GM12873 (cell line): ENCODE results near the gene EDN1.

Experiments used
- TF ChIP-seq, protein P1 (sequence below): IDR thresholded peaks from 2 replicates; pipeline ENCODE4 v1.5.1; 2012; ENCODE audit warnings: low read depth, mild to moderate bottlenecking, moderate library complexity, low read length, control low read depth; ENCODE audit not compliant: insufficient read depth; ENCODE audit errors: missing control alignments

The EDN1 gene

DNA sequence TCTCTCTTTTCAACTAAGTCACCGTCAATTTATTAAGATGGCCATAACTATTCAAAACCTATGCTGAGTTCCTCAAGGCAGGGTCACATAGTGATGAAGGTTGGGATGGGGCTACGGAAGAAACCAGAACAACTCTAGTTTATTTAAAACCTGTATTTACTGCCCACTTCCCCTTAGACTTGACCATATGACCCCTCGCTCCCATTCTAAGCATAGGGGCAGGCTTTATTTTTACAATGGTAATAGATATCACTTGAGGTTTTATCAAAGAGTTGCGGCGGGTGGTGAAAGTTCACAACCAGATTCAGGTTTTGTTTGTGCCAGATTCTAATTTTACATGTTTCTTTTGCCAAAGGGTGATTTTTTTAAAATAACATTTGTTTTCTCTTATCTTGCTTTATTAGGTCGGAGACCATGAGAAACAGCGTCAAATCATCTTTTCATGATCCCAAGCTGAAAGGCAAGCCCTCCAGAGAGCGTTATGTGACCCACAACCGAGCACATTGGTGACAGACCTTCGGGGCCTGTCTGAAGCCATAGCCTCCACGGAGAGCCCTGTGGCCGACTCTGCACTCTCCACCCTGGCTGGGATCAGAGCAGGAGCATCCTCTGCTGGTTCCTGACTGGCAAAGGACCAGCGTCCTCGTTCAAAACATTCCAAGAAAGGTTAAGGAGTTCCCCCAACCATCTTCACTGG is 5.5 kb downstream of the EDN1 start:
- TF ChIP-seq, protein P1, sequence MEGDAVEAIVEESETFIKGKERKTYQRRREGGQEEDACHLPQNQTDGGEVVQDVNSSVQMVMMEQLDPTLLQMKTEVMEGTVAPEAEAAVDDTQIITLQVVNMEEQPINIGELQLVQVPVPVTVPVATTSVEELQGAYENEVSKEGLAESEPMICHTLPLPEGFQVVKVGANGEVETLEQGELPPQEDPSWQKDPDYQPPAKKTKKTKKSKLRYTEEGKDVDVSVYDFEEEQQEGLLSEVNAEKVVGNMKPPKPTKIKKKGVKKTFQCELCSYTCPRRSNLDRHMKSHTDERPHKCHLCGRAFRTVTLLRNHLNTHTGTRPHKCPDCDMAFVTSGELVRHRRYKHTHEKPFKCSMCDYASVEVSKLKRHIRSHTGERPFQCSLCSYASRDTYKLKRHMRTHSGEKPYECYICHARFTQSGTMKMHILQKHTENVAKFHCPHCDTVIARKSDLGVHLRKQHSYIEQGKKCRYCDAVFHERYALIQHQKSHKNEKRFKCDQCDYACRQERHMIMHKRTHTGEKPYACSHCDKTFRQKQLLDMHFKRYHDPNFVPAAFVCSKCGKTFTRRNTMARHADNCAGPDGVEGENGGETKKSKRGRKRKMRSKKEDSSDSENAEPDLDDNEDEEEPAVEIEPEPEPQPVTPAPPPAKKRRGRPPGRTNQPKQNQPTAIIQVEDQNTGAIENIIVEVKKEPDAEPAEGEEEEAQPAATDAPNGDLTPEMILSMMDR: no peak

- TF ChIP-seq, protein P1: no peak
Measured at GRCh38 chr6:12296255-12296573, 6.1 kb downstream of the EDN1 start.

DNA sequence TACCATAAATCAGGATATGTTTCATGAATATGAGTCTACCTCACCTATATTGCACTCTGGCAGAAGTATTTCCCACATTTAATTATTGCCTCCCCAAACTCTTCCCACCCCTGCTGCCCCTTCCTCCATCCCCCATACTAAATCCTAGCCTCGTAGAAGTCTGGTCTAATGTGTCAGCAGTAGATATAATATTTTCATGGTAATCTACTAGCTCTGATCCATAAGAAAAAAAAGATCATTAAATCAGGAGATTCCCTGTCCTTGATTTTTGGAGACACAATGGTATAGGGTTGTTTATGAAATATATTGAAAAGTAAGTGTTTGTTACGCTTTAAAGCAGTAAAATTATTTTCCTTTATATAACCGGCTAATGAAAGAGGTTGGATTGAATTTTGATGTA is 6.4 kb downstream of the EDN1 start:
- TF ChIP-seq, protein P1: no peak

DNA sequence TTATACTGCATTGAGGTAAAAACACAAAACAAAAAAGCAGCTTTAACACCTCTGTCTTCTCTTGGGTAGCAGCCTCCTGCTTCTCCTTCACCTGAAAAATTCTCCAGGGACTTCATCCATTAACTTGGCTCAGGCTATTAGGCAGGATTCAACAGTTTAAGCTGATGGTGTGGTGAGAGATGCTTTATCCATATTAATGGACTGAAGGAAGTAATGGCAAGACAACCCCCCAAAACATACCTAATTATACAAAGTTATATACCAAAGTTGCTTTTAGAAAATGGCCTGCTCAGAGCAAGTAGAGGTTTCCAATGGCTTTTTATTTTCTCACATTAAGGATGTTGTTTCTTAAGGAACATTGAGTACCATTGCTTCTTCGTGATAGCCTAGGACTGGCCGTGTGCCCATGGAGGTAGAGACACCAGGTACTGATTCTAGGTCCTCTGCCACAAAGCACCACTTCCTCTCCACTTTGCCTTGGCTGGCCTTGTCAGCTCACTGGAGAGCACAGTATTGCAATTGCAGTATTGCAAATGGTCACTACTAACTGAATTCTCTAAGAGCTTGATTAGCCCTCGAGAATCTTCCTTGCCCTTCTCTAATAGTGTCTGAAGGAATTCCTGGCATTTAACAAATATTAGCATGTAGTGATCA is 7.3 kb downstream of the EDN1 start:
- TF ChIP-seq, protein P1: no peak

DNA sequence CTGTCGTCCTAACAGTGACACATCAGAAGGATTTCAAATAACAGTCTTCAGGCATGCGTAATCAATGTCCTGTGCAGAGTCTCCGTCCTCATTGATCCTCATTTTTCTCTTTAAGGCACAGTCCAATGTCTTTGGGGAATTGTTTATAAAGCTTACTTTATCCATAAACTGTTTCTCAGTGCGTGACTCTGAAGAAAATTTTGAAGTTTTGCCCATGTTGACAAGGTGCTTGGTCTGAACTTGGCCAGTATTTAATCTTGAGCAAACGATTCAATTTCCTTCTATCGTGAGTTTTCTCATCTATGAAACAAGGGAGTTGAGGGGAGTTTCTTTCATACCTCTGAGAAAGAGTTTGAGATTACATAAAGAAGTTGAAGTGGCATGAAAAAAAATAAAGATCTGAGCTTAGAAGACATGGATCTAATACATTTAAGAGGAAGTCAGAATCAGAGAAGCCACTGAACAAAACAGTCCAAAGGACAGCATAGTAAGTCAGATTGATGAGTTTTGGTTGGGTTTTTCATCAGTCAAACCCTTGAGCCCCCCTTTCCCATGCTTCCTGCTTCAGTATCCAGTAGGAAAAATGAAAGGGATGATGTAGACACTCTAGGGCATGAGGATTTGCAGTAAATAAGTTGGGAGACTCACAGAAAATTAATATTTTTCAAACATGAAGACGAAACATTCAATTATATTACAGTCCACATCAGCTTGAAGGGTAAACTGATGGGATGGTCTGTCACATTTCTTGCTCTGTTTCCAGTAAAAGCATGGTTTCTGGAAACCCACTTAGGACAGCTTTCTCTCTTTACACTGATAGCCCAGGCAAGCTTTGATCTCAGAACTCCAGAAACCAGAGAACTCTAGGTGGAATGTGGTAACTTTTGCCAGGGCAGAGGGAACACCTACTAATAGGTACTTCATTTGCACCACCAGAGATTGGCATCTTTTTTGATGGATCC is 8.1 kb downstream of the EDN1 start:
- TF ChIP-seq, protein P1: no peak

DNA sequence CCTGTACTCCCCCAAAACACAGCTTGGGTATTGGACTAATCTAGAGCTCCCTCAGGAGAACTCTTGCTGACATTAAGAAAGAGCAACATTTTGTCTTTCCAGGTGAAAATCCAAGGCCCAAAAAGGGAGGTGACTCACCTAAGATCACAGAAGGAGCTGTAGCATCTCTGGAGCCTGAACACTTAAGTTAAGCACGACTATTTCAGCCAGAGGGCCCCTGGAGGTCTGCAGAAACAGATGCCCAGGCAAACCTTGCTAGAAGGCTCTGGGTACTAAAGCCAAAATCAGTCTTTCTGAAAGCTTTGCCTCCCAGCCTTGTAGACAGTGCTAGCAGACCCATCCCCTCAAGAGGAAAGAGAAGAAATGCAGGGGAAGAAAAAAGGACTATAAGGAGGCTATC is 8.8 kb downstream of the EDN1 start:
- TF ChIP-seq, protein P1: no peak

DNA sequence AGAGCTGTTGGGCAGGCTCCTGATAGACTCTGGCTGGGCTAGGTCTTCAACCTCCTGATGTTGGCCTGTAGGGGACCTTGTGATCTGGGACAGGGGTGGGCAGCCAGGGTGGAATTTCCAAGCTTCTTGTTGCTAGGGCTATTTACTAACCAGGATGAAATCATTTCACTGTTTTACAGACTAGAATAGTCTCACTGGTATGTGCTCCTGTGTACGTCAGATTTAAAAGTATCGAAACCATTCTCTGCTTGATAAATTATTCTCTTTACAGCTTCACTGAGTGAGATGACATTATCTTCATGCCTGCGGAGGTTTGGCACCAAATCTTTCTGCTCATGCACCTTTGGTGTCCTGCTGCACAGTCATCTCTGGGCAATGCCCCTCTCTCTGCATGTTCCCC is 10.9 kb downstream of the EDN1 start:
- TF ChIP-seq, protein P1: no peak
